AG08396 (cell line): Measurements from ENCODE around the gene LRRC28.

Experiments
- DNase-seq: peaks from one replicate; pipeline ENCODE4 v3.0.0; 2012; ENCODE audit warnings: low spot score, mixed read lengths

Gene LRRC28

DNA sequence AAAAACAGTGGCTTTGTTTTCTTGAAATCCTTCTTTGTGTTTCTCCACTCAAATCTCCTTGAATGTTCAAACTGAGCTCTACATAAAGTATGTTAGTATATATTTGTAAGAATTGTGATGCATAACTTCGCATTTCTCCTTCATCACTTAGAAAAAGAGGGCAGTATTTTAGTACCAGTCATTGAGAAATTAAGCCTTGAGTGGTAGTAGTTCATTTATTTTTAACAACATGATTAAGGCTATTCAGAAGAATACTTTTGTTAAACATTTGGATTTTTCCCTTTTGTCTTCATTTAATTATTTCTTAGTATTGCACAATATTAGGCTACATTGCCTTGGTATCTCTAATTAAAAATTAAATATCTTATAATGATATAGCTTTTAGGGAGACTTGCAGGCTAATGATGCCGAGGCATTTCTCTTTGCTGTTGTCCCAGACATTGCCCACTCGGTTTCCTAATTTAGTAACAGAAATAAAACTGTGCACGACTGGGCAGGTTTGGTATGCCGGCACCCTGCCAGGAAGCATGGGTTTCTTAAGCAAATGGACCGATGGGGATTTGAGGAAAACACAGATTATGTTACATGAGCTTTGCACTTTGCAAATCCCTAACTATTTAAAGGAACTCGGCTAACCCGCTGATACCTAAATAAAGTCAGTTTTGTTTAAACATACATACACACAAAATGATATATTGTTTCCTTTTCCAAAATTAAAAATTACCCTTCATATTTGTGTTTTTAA is 54.7 kb downstream of the LRRC28 start:
- peak; percentile 33 for DNase-seq

DNA sequence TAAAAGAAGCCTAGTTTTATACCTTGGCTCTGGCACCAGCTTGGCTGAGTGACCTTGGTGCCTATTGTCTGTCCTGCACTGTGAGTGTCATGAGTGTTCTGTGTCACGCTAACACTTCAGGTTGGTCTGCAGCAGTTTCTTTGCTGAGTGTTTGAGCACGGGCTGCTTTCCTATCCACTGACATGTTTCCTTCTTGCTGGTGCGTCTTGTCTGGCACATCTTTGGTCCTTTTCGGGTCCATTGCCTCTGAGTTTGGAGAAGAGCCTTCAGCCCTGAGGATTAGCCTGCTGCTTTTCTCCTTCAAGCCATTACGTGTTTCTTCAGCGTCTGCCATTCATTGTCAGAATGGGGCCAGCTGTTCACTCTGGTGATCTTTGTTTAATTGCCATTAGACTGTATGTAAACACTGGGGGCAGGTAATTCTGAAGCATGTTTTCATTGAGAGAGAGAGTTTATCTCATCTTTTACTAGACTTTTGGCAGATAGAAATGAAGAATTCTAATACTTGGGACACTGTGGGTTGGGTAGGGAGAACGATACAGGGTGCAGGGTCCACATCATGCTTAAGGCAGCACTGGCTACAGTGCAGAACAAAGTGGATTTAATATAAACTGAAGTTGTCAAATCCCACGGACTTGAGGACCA is 55.5 kb downstream of the LRRC28 start:
- no peak for DNase-seq

DNA sequence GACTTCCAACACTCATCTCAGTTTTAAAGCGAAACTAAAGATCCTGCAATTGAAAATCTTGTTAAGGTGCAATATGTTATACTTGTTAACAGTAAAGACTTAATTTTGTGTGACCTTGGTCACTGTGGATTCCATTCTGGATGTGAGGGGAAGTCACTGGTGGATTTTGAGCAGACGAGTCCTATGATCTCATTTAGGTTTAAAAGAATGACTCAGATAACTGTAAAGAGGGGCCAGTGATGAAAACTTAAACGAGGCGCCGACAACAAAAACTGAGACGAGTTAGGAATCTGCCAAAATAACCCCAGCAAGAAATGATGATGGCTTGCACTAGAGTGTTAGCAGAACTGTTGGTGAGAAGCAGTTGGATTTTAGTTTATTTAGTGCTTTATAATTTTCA is 56.5 kb downstream of the LRRC28 start:
- no peak for DNase-seq

DNA sequence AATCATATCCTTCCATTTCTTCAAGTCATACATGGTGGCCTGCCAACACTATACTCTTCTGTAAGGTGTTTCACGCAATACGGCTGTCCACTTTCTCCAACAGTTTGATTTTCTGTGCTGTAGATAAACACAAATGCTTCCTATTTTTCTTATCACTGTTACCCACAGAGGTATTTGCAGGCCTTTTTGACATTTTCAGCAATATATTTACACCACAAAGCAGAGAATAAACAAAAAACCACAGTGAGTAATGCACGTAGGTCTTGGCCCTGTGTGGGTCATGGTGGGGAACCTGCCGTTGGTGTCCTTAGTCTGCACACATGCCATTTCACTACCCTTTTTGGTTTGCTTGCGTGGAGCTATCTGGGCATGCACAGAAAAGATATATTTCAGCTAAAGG is 59.5 kb downstream of the LRRC28 start:
- no peak for DNase-seq

DNA sequence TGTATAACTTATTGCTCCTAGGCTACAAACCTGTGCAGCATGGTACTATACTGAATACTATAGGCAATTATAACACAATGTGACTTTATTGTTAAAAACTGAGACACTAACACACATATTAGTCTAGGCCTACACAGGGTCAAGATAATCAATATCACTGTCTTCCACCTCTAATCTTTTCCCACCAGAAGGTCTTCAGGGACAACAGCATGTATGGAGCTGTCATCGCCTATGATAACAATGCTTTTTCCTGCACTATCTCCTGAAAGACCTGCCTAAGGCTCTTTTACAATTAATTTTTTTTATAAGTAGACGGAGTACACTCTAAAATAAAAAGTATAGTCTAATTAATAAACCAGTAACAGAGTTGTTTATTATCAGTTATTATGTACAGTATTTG is 60.9 kb downstream of the LRRC28 start:
- DNase-seq, result no peak

DNA sequence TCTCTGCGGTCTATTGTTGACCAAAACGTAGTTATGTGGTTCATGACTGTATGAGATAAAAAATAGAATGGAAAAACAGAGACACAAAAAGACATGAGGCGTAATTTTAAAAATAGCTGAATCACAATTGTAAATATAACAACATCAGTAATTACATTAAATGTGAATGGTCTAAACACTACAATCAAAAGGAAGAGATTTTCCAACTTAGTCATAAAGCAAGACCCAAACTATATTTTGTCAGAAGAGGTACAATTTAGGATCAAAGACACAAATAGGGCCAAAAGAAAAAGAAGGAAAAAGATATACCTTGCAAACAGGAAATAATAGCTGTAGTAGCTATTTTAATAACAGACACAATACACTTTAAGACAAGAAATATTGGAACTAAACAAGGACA is 61.5 kb downstream of the LRRC28 start:
- DNase-seq, result no peak

DNA sequence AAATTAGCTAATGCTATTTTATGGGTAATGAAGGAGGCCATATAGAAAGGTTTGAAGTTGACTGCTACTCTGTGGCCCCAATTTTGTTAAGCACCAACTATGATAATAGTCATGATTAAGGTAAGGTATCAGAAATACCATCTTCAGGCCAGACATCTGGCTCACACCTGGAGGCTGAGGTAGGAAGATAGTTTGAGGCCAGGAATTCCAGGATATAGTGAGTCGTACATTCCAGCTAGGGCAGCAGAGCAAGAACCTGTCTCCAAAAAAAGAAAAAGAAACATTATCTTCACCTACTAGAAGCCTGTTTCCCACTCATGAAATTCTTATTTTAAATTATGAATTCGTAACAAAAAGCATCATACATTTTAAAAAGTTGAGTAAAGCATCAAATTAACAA is 64.4 kb downstream of the LRRC28 start:
- no peak for DNase-seq

DNA sequence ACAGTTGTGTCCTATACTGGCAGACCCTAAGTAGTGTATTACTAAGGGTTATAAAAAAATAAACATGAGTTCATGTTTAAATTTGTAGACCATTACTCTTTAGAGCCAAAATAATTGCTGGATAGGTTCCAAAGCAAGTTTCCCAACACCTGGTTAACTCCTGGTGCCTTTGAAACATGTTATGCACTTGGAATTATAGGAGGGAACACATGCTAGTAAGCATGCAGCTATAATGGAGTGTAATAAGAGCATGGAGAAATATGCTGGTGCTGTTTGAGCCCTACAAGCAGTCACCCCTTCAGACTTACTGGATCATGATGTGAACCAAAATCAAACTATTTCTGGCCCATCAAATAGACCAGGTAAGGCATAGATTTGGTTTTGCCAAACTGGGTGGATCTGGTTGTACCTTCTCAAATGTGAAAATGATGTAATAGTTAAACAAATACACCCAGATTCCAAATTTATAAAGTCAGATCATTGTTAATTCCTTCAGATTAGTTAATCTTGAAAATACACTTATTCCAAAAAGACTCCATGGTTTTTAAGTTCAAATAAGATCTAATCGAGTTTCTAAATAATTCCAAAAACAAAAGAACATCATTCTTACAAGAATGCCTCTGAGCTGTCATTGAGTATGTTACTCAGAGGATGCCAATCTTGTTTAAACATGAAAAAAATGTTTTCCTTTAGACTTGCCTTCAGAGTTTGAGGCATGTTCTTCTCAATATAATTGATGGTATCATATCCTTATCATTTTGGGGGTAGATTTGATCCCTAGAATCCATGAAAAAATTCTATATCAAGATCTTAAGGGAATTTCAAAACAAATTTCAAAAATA is 69.3 kb downstream of the LRRC28 start:
- DNase-seq, result no peak

DNA sequence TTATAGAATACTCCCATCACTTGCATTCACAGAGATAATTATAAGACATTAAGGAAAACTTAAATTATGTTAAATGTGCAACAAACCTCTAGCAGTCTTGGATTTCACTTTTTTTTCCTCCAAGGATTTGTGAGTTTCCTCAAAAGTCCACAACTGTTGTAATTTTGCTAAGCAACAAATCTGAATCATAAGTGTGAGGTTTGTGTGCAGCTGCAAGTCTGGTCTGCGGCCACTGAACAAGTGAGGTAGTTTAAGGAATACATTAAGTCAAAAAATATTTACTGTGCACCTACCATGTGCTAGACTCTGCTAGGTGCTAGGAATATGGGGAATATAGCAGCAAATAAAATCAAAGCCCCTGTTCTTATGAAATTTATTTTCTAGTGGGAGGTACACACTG is 70.2 kb downstream of the LRRC28 start:
- DNase-seq, result no peak

DNA sequence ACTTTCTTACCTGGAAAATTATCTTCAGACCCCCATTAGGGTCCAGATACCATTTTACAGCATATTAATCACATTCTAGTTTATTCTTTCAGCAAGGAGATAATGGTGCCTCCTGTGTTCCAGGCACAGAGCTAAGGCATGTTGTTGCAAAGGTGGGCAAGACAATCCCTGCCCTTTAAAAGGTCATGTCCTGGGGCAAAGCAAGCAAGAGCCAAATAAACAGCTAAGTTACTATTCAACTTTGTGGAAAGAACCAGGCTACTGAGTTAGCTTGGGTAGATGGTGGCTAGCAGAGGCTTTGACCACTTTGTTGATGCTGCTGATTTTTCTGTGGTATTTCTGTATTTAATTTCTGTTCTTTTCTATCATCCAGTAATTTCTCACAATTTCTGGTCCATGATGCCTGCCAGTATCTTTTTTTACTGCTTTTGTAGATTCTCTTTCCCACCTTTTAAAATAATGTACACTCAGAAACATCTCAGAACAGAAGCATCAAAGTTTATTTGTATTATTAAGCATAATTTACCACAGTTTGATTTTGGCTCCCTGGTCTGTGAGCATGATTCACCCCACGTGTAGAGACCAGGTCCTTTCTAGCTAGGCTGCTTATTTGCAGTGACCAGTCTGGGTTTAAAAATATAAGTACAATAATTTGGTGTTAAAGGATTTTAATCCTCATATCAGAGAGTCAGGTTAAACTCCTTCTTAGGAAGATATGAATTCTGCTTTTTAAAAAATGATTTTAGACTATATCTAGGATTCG is 71.5 kb downstream of the LRRC28 start:
- DNase-seq, result no peak

DNA sequence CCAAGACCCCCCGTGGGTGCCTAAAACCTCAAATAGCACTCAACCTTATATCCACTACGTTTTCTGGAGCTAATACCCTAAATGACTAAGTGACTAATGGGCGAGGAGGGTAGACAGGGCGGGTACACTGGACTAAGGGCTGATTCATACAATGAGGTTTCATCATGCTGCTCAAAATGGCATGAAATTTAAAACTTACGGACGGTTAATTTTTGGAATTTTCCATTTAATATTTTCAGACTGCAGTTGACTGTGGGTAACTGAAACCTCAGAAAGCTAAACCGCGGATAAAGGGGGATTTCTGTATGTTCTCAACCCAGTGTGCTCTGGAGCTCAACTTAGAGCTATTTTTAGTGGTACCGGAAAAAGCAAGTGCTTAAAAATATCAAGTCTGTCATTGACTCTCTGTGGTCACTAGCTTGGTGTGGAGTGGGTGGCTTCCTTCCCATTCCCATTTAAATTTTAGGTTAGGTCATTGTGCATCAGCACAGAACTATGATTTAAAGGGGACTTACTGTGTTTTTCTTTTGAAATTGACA is 72.9 kb downstream of the LRRC28 start:
- peak; percentile 33 for DNase-seq

DNA sequence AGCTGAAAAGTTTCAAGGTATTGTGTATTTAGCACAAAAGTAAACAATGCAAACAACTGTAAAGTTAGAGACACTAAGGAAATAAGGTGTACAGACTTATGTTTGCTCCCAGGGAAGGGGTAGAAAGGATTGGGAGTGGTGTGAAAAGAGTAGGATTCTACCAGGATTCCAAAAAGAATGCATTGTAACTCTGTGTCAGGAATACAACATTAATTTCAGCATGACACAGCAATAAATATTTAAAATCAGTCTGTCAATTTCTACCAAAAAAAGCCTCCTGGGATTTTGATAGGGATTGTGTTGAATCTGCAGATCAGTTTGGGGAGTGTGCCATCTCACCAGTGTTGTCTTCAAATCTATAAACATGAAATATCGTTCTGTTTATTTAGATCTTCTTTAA is 73.4 kb downstream of the LRRC28 start:
- DNase-seq, result no peak

DNA sequence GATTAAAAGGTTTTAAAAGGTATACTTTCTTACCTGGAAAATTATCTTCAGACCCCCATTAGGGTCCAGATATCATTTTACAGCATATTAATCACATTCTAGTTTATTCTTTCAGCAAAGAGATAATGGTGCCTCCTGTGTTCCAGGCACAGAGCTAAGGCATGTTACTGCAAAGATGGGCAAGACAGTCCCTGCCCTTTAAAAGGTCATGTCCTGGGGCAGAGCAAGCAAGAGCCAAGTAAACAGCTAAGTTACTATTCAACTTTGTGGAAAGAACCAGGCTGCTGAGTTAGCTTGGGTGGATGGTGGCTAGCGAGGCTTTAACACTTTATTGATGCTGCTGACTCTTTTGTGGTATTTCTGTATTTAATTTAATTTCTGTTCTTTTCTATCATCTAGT is 75.0 kb downstream of the LRRC28 start:
- no peak for DNase-seq

DNA sequence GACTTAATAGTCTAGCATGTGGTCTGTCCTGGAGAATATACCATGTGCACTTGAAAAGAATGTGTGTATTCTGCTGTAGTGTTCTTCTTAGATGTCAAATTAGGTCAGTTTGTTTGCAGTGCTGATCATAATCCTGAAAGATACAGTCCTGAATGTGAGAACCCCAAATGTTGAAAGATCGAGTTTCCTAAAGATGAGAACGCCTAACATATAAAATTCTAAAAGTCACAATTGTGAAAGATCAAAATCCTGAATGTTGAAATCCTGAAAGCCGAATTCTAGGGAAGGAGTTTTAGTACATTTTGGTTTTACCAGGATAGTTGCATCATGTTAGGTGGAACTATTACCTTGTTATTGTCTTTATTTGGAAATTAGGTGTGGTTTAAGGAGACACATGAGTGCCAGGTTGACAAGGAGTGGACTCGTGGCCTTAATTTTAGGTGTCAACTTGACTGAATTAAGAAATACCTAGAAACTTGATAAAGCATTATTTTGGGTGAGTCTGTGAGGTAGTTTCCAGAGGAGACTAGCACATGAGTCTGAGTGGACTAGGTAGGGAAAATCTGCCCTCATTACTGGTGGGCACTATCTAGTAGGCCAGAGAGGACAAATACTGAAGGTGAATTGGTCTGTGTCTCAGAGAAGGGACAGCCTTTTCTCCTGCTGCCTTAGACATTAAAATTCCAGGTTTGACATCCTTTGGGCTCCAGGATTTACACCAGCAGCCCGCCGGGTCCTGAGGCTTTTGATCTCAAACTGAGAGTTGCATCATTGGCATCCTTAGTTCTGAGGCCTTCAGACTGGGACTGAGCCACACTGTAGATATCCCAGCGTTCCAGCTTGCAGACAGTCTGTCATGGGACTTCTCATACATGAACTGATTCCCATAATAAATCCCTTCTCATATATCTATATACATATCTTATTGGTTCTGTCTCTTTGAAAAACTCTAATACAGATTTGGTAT is 77.1 kb downstream of the LRRC28 start:
- DNase-seq, result no peak

DNA sequence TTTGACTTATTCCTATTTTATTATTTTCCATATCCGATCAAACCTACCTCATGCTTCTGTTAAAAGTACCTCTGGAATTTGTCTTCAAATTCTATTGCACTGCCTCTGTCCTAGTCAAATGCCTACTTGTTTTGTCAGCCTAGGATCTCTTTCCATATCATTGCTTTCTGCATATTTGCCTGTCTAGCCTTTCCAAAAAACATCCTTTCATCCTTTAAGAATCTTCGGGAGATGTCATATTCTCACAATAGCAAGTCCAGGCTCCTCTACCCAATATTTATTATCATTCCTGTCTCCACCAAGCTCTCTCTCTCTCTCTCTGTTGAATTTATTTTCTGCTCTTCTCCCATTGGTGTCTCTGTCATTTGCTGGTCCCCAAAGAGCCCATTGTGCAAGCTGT is 80.1 kb downstream of the LRRC28 start:
- no peak for DNase-seq

DNA sequence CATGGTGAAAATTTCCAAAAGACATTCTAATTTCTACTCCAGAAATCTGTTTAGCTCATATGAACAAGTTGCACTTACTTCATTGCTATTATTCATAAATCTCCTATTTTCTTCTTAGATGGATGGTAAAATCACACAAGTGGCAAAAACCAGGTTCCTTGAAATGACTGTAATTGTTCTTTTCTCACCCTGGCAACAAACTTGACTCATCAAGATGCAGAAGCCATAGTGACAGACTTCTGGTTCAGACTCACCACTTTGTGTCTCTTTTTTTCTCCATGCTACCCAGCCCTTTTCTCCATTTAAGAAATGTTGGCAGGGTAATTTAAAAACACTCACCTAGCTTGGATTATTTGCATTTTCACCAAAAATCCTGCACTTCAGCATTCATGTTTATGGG is 82.1 kb downstream of the LRRC28 start:
- no peak for DNase-seq

DNA sequence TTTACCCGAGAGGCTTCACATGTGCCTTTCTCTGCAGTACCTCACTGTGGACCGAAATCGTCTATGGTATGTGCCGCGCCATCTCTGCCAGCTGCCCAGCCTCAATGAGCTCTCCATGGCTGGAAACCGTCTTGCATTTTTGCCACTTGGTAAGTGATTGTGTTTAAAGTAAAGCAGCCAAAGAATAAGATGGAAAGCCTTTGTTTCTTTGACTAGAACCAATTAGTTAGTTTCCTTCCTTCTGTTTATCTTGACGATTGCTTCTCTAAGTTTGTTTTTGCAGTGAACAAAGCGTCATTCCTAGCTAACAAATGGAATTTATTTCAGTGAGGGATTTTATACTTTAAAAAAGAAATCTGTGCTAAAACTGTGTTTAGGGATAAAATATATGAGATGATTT is 82.7 kb downstream of the LRRC28 start:
- no peak for DNase-seq

DNA sequence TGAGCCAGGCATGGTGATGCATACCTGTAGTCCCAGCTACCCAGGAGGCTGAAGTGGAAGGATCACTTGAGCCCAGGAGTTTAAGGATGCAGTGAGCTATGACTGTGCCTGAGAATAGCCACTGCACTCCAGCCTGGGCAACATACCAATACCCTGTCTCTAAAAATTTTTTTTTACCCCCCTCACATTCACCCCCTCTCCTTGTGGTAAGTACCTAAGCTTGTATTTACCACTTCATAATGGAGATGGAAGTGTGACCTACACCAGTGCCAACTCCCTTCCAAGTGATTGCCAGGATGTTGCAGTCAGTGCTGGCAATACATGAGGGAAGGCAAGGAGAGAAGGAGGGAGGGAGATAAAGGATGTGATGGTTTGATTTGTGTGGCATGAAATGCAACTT is 84.2 kb downstream of the LRRC28 start:
- DNase-seq, result no peak

DNA sequence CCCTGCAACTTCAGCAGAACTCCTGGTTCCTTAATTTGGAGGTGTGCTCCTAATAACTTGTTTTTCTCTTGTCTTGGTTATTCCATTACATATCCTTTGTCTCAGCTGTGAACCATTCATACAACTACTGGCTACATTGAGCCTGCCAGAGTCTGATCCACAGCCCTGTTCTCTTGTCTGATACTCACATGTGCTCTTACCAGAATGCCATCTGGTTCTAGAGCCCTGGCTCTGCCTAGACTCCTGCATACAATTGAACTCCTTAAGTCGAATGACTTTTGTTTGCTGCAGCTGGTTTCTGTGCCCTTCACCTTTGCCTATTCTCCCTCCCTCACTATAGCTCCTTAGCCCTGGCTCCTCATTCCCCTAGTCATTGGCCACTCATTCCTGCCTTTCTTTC is 85.5 kb downstream of the LRRC28 start:
- DNase-seq, result no peak

DNA sequence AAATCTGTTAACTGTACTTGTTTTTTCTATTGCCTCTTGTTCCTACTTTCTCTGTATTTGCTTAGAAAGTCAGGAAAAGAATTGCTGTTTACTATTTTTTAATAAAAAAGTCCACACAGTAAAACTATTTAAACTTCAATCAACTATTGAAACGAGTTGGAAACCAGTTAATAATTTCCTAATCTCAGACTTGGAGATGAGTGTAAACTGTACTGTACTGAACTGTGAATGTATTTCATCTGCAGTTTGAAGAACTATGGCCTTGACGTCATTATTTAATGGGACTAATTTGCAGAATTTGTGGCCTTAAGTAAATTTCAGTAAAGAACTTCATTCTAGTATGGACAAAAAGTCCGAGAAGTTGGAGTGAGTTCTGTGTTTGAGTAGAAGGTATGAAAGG is 89.1 kb downstream of the LRRC28 start:
- no peak for DNase-seq

DNA sequence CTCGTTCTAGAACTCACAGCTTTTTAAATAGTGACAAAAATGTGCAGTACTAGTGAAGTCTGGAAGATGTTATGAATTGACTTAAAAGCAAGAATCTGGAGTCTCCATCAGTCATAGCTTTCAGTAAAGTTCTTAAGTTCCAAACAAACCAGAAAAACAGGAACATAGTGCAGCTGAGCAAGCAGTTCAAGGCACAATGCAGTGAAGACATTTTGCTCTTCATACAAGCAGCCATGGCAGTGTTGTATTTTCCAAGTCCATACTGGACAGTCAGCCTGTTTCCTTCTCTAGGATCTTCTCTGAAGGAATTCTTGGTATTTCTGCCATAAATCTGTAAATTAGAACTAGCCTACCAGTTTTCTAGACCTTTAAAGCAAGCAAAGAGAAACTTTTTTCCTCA is 90.5 kb downstream of the LRRC28 start:
- no peak for DNase-seq
